Measurements from ENCODE around the gene FOXO3.
"Not testable (repeated sequence)": the region's sequence is repeated elsewhere in the genome, so short reads cannot be mapped to it uniquely, and the experiment has no call there.

FOXO3 gene

GRCh38 chr6:108665495-108666196, 104.9 kb downstream of the FOXO3 start:
- DNase-seq = peak; percentile 31

GRCh38 chr6:108666656-108667260, 106.0 kb downstream of the FOXO3 start:
- DNase-seq = no peak

GRCh38 chr6:108667993-108668392, 107.3 kb downstream of the FOXO3 start:
- no peak for DNase-seq

GRCh38 chr6:108669673-108670072, 109.0 kb downstream of the FOXO3 start:
- DNase-seq = no peak

- DNase-seq = no peak
Measured at GRCh38 chr6:108671175-108671574, 110.5 kb downstream of the FOXO3 start.

GRCh38 chr6:108671790-108672189, 111.1 kb downstream of the FOXO3 start:
- DNase-seq = no peak

GRCh38 chr6:108672641-108673040, 111.9 kb downstream of the FOXO3 start:
- no peak for DNase-seq

- DNase-seq = no peak
Measured at GRCh38 chr6:108673153-108673552, 112.4 kb downstream of the FOXO3 start.

GRCh38 chr6:108673602-108674001, 112.9 kb downstream of the FOXO3 start:
- no peak for DNase-seq

GRCh38 chr6:108675226-108676200, 114.8 kb downstream of the FOXO3 start:
- no peak for DNase-seq

GRCh38 chr6:108676555-108676954, 115.8 kb downstream of the FOXO3 start:
- no peak for DNase-seq

GRCh38 chr6:108677357-108677756, 116.6 kb downstream of the FOXO3 start:
- no peak for DNase-seq

- DNase-seq = no peak
Measured at GRCh38 chr6:108677894-108678293, 117.2 kb downstream of the FOXO3 start.

- not testable (repeated sequence) for DNase-seq
Measured at GRCh38 chr6:108680314-108680713, 119.6 kb downstream of the FOXO3 start.

- DNase-seq = not testable (repeated sequence)
Measured at GRCh38 chr6:108681721-108682120, 121.0 kb downstream of the FOXO3 start.

- not testable (repeated sequence) for DNase-seq
Measured at GRCh38 chr6:108682383-108683119, 121.8 kb downstream of the FOXO3 start.

GRCh38 chr6:108683976-108684375, 123.3 kb downstream of the FOXO3 start:
- not testable (repeated sequence) for DNase-seq

- no peak for DNase-seq
Measured at GRCh38 chr6:108684771-108685329, 124.1 kb downstream of the FOXO3 start.

GRCh38 chr6:108685970-108686369, 125.3 kb downstream of the FOXO3 start:
- DNase-seq = no peak

GRCh38 chr6:108686896-108687295, 126.2 kb downstream of the FOXO3 start:
- no peak for DNase-seq

- DNase-seq = no peak
Measured at GRCh38 chr6:108687921-108688320, 127.2 kb downstream of the FOXO3 start.

Data from stimulated activated CD8-positive, alpha-beta memory T cell treated with anti-CD3 and anti-CD28 coated beads, Interleukin-4, amount 100 ng/mL, for 48 hours (primary cell).